ENCODE measurements around the gene IGBP1. TPM values are rescaled to one million over a fixed set of nuclear protein-coding genes. Genes with fewer than 3 reads are reported as not detected.

IGBP1 gene
- total and polyA plus RNA-seq, 4 donors = 34.4 to 78.1 (median 52.5) TPM

DNA sequence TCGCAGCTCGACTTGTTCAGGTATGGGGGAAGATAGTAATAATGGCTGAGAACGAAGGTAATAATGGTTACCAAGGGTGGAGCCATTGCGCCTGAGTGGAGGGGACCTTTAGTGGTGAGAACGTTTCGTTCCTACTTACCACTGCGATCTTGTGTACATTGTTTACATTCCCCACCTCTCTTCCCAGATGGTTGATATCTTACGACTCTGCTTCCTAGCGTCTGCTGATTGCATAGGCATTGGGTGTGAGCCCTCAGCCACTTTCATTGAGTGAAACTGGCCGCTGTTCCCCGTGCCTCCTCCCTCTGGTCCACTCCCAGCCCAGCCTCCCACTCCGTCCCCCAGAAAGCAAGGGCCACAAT is 850 bp downstream of the IGBP1 start:
- Histone ChIP-seq H3K27me3 (ENCODE audit: control insufficient read depth in 1 of 2, insufficient read depth in 2 of 2, low read length in 1 of 2) (no peaks in the 10 kb centered on the region), H3K4me3 (ENCODE audit: low read length in 2 of 2) (peak overlapping the region; percentile 39 to 97), H3K4me1 (ENCODE audit: control insufficient read depth in 1 of 2, insufficient read depth in 2 of 2, low read length in 2 of 2) (peaks cover 0 to 2% of the 10 kb centered on the region in 2 donors), H3K9me3 (ENCODE audit: control insufficient read depth, low read length) (no peaks in the 10 kb centered on the region), H3K27ac (ENCODE audit: low read depth in 1 of 2, low read length in 2 of 2) (peak overlapping the region in 1 of 2 donors; percentile 76), H3K36me3 (ENCODE audit: control insufficient read depth in 1 of 2, insufficient read depth in 2 of 2, low read length in 1 of 2) (no peaks in the 10 kb centered on the region)
- ATAC-seq (ENCODE audit: low FRiP score) (no peak), DNase-seq (no peak)
- intact Hi-C loops (cut with DNase I) = loop anchor here in 1 of 2 donors (10.0 kb wide), 1 partner anchor 519 kb away; the partner anchor contains the start of gene EDA
- 2 to 34% methylated on average over 12 of the region's 12 CpGs for WGBS, 2 donors

DNA sequence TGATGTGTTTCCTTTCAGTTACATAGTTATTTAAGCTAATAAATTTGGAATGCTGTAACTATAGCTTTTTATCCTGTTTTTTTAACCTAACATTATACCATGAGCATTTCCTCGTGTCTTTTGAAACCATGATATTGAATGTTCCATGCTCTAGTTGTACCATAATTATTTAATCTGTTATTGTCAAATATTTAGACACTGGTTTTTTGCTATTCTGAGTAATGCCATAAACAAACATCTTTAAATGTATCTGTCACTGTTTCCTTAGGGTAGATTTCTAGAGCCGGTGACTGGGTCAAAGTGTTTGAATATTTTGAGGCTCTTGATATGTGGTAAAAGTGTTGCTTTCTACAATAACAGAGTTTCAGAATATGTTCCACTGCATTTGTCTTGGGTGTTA is 5.4 kb downstream of the IGBP1 start:
- Histone ChIP-seq H3K4me1 (ENCODE audit: control insufficient read depth in 1 of 2, insufficient read depth in 2 of 2, low read length in 2 of 2) (peaks cover 0 to 2% of the 10 kb centered on the region in 2 donors), H3K9me3 (ENCODE audit: control insufficient read depth, low read length) (no peaks in the 10 kb centered on the region), H3K27me3 (ENCODE audit: control insufficient read depth in 1 of 2, insufficient read depth in 2 of 2, low read length in 1 of 2) (no peaks in the 10 kb centered on the region), H3K27ac (ENCODE audit: low read depth in 1 of 2, low read length in 2 of 2) (no peak overlapping the region), H3K36me3 (ENCODE audit: control insufficient read depth in 1 of 2, insufficient read depth in 2 of 2, low read length in 1 of 2) (no peaks in the 10 kb centered on the region), H3K4me3 (ENCODE audit: low read length in 2 of 2) (no peak overlapping the region)
- intact Hi-C loops (cut with DNase I) = loop anchor here in 1 of 2 donors (10.0 kb wide), 1 partner anchor 524 kb away; the partner anchor contains the start of gene EDA
- DNase-seq = no peak
- ATAC-seq (ENCODE audit: low FRiP score) = no peak
- 82 to 91% methylated on average over 2 of the region's 2 CpGs for WGBS, 2 donors

DNA sequence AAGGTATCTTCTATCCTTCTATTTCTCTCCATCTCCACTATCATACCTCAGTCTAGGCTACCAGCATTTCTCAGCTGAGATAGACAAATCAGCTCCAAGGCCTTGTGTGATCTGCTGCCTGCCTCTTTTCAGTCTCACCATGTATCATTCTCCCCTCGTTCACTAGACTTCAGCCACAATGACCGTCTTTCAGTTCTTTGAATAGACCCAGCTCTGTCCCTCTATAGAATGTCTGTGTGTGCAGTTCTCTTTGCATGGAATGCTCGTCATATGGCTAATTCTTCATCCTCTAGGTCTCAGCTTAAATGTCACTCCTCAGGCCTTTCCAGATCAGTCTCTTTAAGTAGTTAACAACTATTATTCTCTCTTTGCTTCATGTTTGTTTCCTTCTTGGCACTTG is 6.5 kb downstream of the IGBP1 start:
- H3K4me1 ChIP-seq (ENCODE audit: control insufficient read depth in 1 of 2, insufficient read depth in 2 of 2, low read length in 2 of 2) = peaks cover 0 to 2% of the 10 kb centered on the region in 2 donors
- no peaks in the 10 kb centered on the region for H3K9me3 ChIP-seq (ENCODE audit: control insufficient read depth, low read length)
- 62 to 86% methylated on average over 3 of the region's 3 CpGs for WGBS, 2 donors
- intact Hi-C loops (cut with DNase I) = loop anchor here in 1 of 2 donors (10.0 kb wide), 1 partner anchor 525 kb away; the partner anchor contains the start of gene EDA
- DNase-seq (no peak), ATAC-seq (ENCODE audit: low FRiP score) (no peak)
- no peak overlapping the region for H3K4me3 ChIP-seq (ENCODE audit: low read length in 2 of 2)
- no peaks in the 10 kb centered on the region for H3K36me3 ChIP-seq (ENCODE audit: control insufficient read depth in 1 of 2, insufficient read depth in 2 of 2, low read length in 1 of 2)
- no peak overlapping the region for H3K27ac ChIP-seq (ENCODE audit: low read depth in 1 of 2, low read length in 2 of 2)
- no peaks in the 10 kb centered on the region for H3K27me3 ChIP-seq (ENCODE audit: control insufficient read depth in 1 of 2, insufficient read depth in 2 of 2, low read length in 1 of 2)

DNA sequence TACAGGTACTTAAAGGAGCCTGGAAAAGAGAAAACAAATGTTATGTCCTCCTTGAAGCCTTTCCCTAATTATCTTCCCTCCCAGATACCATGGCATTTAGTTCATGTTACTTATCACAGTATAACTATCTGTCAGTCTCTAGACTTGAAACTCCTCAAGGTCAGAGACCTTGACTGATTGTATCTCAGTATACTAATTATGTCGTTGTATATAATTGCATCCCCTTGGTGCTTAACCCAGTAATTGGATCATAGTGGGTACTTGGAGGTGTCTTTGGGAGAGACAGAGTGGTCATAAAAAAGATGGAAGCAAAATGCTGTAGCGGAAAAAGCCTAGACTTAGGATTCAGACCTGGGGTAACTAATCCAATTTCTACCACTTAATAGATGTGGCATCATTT is 8.1 kb downstream of the IGBP1 start:
- DNase-seq (no peak), ATAC-seq (ENCODE audit: low FRiP score) (no peak)
- no peaks in the 10 kb centered on the region for H3K27me3 ChIP-seq (ENCODE audit: control insufficient read depth in 1 of 2, insufficient read depth in 2 of 2, low read length in 1 of 2)
- no peaks in the 10 kb centered on the region for H3K9me3 ChIP-seq (ENCODE audit: control insufficient read depth, low read length)
- H3K4me3 ChIP-seq (ENCODE audit: low read length in 2 of 2) = no peak overlapping the region
- H3K36me3 ChIP-seq (ENCODE audit: control insufficient read depth in 1 of 2, insufficient read depth in 2 of 2, low read length in 1 of 2) = no peaks in the 10 kb centered on the region
- no peak overlapping the region for H3K27ac ChIP-seq (ENCODE audit: low read depth in 1 of 2, low read length in 2 of 2)
- intact Hi-C loops (cut with DNase I) = no loop called here
- no peaks in the 10 kb centered on the region for H3K4me1 ChIP-seq (ENCODE audit: control insufficient read depth in 1 of 2, insufficient read depth in 2 of 2, low read length in 2 of 2)
- WGBS, 2 donors = 92 to 97% methylated on average over 2 of the region's 2 CpGs

DNA sequence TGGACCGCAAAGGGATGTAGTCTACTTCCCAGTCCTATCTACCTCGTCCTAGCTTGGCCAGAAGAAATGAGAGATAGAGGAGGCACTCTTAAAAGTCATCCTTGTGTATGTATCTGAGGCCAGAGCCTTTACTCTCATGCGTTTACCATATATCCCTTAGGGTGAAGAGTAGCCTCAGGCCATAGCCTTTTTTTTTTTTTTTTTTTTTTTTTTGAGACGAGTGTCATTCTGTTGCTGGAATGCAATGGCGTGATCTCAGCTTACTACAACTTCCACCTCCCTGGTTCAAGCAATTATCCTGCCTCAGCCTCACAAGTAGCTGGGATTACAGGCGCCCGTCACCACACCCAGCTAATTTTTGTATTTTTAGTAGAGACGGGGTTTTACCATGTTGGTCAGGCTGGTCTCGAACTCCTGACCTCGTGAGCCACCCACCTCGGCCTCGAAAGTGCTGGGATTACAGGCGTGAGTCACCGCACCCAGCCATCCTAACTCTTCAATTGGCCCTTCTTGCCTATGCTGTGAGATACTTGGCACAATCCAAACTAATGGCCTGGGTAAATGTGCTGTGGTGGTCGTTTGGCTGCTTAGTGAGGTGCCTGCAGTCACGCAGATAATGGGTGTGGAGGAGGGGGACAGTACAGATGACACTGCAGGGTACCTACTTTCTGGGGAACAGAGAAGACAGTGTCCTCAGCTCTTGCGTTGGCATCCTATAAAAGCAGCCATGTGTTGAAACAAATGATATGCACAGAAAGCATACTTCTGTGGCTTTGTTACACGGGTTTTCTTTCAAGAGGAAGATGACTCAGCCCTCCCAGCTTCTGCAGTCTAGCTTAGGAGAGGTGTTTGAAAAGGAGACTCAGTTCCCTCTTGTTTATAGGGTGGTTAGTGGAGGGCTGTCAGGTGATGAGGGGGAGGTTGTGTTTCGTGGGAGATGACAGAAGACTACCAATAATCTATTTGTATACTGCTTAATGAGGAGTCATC is 33.6 kb downstream of the IGBP1 start:
- intact Hi-C loops (cut with DNase I) = no loop called here
- no peak for DNase-seq
- no peak for ATAC-seq (ENCODE audit: low FRiP score)
- 78 to 87% methylated on average over 18 to 19 of the region's 19 CpGs for WGBS, 2 donors
- no peaks in the 10 kb centered on the region for H3K9me3 ChIP-seq (ENCODE audit: control insufficient read depth, low read length)
- H3K4me3 ChIP-seq (ENCODE audit: low read length in 2 of 2) = no peak overlapping the region
- H3K4me1 ChIP-seq (ENCODE audit: control insufficient read depth in 1 of 2, insufficient read depth in 2 of 2, low read length in 2 of 2) = no peaks in the 10 kb centered on the region
- no peaks in the 10 kb centered on the region for H3K27me3 ChIP-seq (ENCODE audit: control insufficient read depth in 1 of 2, insufficient read depth in 2 of 2, low read length in 1 of 2)
- H3K27ac ChIP-seq (ENCODE audit: low read depth in 1 of 2, low read length in 2 of 2) = no peak overlapping the region
- H3K36me3 ChIP-seq (ENCODE audit: control insufficient read depth in 1 of 2, insufficient read depth in 2 of 2, low read length in 1 of 2) = no peaks in the 10 kb centered on the region

DNA sequence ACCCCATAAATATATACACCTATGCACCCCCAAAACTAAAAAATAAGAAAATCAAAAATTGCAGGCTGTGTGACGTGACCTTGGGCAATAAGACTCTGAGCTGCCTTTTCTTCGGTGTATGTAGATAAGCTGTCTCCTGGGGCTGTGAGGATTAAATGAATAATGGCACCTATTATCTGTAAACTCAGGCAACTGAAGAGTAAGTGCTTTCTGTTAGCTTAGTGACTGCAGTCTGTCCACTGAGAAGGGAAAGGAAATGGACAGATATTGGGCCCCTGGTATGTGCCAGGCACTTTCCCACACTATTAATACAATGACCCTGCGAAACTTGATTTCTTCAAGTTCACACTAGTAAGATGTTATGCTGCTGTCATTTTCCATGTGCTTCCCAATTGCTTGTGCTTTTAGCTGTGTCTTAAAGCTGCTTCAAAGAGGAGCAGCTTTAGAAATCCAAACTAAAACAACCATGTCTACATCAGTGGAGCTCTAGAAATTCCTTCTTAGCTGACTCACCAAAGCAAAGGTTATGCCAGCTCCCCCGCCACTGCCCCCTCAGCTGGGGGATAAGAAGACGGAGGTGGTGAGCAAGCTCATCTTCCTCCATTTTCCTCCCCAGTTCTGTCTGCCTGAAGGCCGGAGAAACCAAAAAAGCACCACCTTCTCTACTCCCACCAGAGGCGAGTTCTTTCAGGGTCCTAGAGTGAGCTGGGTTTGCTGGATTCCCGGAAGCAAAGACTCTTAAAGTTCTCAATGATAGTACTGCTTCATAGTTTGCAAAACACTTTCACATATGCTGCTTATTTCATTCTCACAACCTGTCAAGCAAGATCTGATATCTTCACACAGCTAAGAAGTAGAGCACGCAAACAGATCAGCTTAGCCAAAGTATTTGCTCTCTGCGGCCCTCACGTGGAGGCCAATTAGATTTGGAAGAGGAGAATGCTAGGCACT is 35.3 kb downstream of the IGBP1 start:
- no peak for DNase-seq
- no peaks in the 10 kb centered on the region for H3K9me3 ChIP-seq (ENCODE audit: control insufficient read depth, low read length)
- ATAC-seq (ENCODE audit: low FRiP score) = peak; percentile 35
- no peaks in the 10 kb centered on the region for H3K36me3 ChIP-seq (ENCODE audit: control insufficient read depth in 1 of 2, insufficient read depth in 2 of 2, low read length in 1 of 2)
- H3K27me3 ChIP-seq (ENCODE audit: control insufficient read depth in 1 of 2, insufficient read depth in 2 of 2, low read length in 1 of 2) = no peaks in the 10 kb centered on the region
- no peaks in the 10 kb centered on the region for H3K4me1 ChIP-seq (ENCODE audit: control insufficient read depth in 1 of 2, insufficient read depth in 2 of 2, low read length in 2 of 2)
- H3K4me3 ChIP-seq (ENCODE audit: low read length in 2 of 2) = no peak overlapping the region
- H3K27ac ChIP-seq (ENCODE audit: low read depth in 1 of 2, low read length in 2 of 2) = no peak overlapping the region
- intact Hi-C loops (cut with DNase I) = no loop called here
- WGBS, 2 donors = 18 to 28% methylated on average over 11 of the region's 11 CpGs

DNA sequence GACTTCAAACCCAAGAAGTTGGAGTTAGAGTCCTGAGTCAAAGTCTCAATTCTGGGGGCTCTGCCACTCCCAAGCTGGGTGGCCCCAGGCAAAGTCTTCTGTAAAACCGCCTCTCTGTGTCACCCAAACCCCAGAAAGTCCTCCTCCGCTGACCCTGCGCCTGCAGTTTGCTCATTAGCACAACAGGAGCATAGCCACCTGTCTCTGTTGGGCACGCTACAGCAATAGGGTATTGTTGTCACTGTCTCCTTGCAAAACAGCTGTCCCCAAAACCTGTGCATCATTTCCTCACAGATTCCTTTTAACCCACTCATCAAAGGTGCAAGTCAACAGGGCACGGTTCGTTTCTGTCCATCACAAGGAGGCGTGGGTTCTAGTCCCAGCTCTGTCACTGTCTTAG is 36.0 kb downstream of the IGBP1 start:
- no peaks in the 10 kb centered on the region for H3K9me3 ChIP-seq (ENCODE audit: control insufficient read depth, low read length)
- no peak overlapping the region for H3K27ac ChIP-seq (ENCODE audit: low read depth in 1 of 2, low read length in 2 of 2)
- no peak for DNase-seq
- H3K27me3 ChIP-seq (ENCODE audit: control insufficient read depth in 1 of 2, insufficient read depth in 2 of 2, low read length in 1 of 2) = no peaks in the 10 kb centered on the region
- intact Hi-C loops (cut with DNase I) = no loop called here
- no peaks in the 10 kb centered on the region for H3K36me3 ChIP-seq (ENCODE audit: control insufficient read depth in 1 of 2, insufficient read depth in 2 of 2, low read length in 1 of 2)
- no peak for ATAC-seq (ENCODE audit: low FRiP score)
- WGBS, 2 donors = 82 to 94% methylated on average over 7 of the region's 7 CpGs
- no peaks in the 10 kb centered on the region for H3K4me1 ChIP-seq (ENCODE audit: control insufficient read depth in 1 of 2, insufficient read depth in 2 of 2, low read length in 2 of 2)
- H3K4me3 ChIP-seq (ENCODE audit: low read length in 2 of 2) = no peak overlapping the region

DNA sequence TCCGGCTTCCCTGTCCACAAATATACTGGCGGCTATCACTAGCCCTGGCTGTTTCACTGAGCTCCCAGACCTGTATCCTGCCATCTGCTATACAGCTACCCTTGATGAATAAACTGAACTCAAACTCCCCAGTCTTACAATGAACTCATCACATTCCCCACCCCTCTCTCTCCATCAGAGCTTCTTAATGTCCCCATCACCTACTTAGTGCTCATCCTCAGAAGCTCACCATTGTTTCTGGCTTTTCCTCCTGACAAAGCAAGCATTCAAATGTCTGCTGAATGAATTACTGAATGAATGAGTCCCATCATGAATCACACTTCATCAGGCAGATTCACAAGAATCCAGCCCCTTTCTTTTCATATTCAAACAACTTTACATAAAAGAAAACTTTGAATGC is 38.4 kb downstream of the IGBP1 start:
- Histone ChIP-seq H3K4me1 (ENCODE audit: control insufficient read depth in 1 of 2, insufficient read depth in 2 of 2, low read length in 2 of 2) (no peaks in the 10 kb centered on the region), H3K36me3 (ENCODE audit: control insufficient read depth in 1 of 2, insufficient read depth in 2 of 2, low read length in 1 of 2) (no peaks in the 10 kb centered on the region), H3K4me3 (ENCODE audit: low read length in 2 of 2) (no peak overlapping the region), H3K27ac (ENCODE audit: low read depth in 1 of 2, low read length in 2 of 2) (no peak overlapping the region), H3K9me3 (ENCODE audit: control insufficient read depth, low read length) (no peaks in the 10 kb centered on the region), H3K27me3 (ENCODE audit: control insufficient read depth in 1 of 2, insufficient read depth in 2 of 2, low read length in 1 of 2) (no peaks in the 10 kb centered on the region)
- ATAC-seq (ENCODE audit: low FRiP score) (no peak), DNase-seq (no peak)
- WGBS, 2 donors = 80 to 91% methylated on average over 2 of the region's 2 CpGs
- intact Hi-C loops (cut with DNase I) = no loop called here
